ENCODE results near the gene DAZAP1.

DAZAP1 gene

GRCh38 chr19:1445185-1445931 is 38.0 kb downstream of the DAZAP1 start:
- DNase-seq: peak; percentile 27

GRCh38 chr19:1445932-1446712 is 38.7 kb downstream of the DAZAP1 start:
- no peak for DNase-seq

GRCh38 chr19:1446713-1447481 is 39.5 kb downstream of the DAZAP1 start:
- no peak for DNase-seq

GRCh38 chr19:1447504-1447903 is 40.1 kb downstream of the DAZAP1 start:
- no peak for DNase-seq

GRCh38 chr19:1447944-1448343 is 40.6 kb downstream of the DAZAP1 start:
- no peak for DNase-seq

GRCh38 chr19:1449467-1450442 is 42.4 kb downstream of the DAZAP1 start, which contains the start of gene APC2:
Gene APC2, plus strand, starts transcription at chr19:1450121. Its CDS starts 2,881 bp downstream, at chr19:1453002.
- DNase-seq: no peak

- DNase-seq: no peak
These were observed 43.6 kb downstream of the DAZAP1 start for GRCh38 chr19:1450735-1451731.

GRCh38 chr19:1451916-1452801 is 44.8 kb downstream of the DAZAP1 start:
- DNase-seq: no peak

- DNase-seq: no peak
These were observed 45.6 kb downstream of the DAZAP1 start for GRCh38 chr19:1452802-1453524.

- DNase-seq: no peak
These were observed 46.4 kb downstream of the DAZAP1 start for GRCh38 chr19:1453525-1454364.

- no peak for DNase-seq
These were observed 47.6 kb downstream of the DAZAP1 start for GRCh38 chr19:1455002-1455335.

- DNase-seq: no peak
These were observed 48.1 kb downstream of the DAZAP1 start for GRCh38 chr19:1455336-1456120.

GRCh38 chr19:1456121-1456900 is 48.9 kb downstream of the DAZAP1 start:
- no peak for DNase-seq

- no peak for DNase-seq
These were observed 49.8 kb downstream of the DAZAP1 start for GRCh38 chr19:1457031-1457739.

GRCh38 chr19:1457892-1458291 is 50.5 kb downstream of the DAZAP1 start:
- DNase-seq: no peak

GRCh38 chr19:1459479-1459878 is 52.1 kb downstream of the DAZAP1 start:
- no peak for DNase-seq

Measured in NCI-H510A treated with DMSO at 0.1 percent for 48 hours (cell line).